ENCODE results near the gene SLC37A1.

The SLC37A1 gene

GRCh38 chr21:42608446-42608845, 94.8 kb downstream of the SLC37A1 start (continued):
- TF ChIP-seq ZBTB1 (tag by site-specific recombination; IDR thresholded peaks at IDR 0.05) (no peak), ZNF544 (tag by site-specific recombination; IDR thresholded peaks at IDR 0.05) (no peak), ZNF626 (tag by site-specific recombination; IDR thresholded peaks at IDR 0.05) (no peak), GFI1B (tag by site-specific recombination; IDR thresholded peaks at IDR 0.05) (no peak)

GRCh38 chr21:42609811-42610210, 96.2 kb downstream of the SLC37A1 start:
- ChIA-PET POLR2A (interaction anchor here (0.6 kb wide), 1 partner anchor 1043 kb away, joined by 3 read pairs; no protein-coding TSS in a partner anchor), CTCF (no interaction called here)

GRCh38 chr21:42611852-42612251, 98.2 kb downstream of the SLC37A1 start:
- CTCF ChIA-PET = interaction anchor here (0.7 kb wide), 2 partner anchors 241 to 353 kb away, joined by 3 read pairs; no protein-coding TSS in a partner anchor
- no peaks in the 10 kb centered on the region for H3K36me3 ChIP-seq (ENCODE audit: control insufficient read depth in 2 of 2, insufficient read depth in 1 of 2, low read length in 2 of 2)
- POLR2A ChIA-PET = no interaction called here
- H3K9me3 ChIP-seq (ENCODE audit: control insufficient read depth, insufficient read depth, low read depth, low read length) = no peaks in the 10 kb centered on the region
- no peak overlapping the region for H3K27ac ChIP-seq (ENCODE audit: extremely low read depth, low read depth, low read length)
- no peaks in the 10 kb centered on the region for H3K4me1 ChIP-seq (ENCODE audit: control insufficient read depth, insufficient read depth, low read length)
- no peak overlapping the region for H3K4me3 ChIP-seq (ENCODE audit: low read depth, low read length)
- TF ChIP-seq ZNF140 (tag by site-specific recombination; IDR thresholded peaks at IDR 0.05) (no peak), ZNF701 (tag by site-specific recombination; IDR thresholded peaks at IDR 0.05) (no peak), ZNF26 (tag by site-specific recombination; IDR thresholded peaks at IDR 0.05) (peak; percentile 97), ZNF157 (tag by site-specific recombination; IDR thresholded peaks at IDR 0.05) (no peak), ZNF302 (tag by site-specific recombination; IDR thresholded peaks at IDR 0.05; ENCODE audit: low read depth) (no peak), ZNF658 (tag by site-specific recombination; IDR thresholded peaks at IDR 0.05) (no peak), SETDB1 (IDR thresholded peaks at IDR 0.05; ENCODE audit: insufficient read length, low read length) (peak; percentile 44), YY2 (tag by site-specific recombination; IDR thresholded peaks at IDR 0.05) (no peak), ZSCAN16 (tag by site-specific recombination; IDR thresholded peaks at IDR 0.05) (no peak), MEIS1 (CRISPR knock-in tag; IDR thresholded peaks at IDR 0.05; ENCODE audit: borderline replicate concordance) (no peak), KLF7 (tag by site-specific recombination; IDR thresholded peaks at IDR 0.05; ENCODE audit: borderline replicate concordance) (no peak)

More at GRCh38 chr21:42609811-42610210, 96.2 kb downstream of the SLC37A1 start:
- H3K4me3 ChIP-seq (ENCODE audit: low read depth, low read length) = no peak overlapping the region
- H3K27ac ChIP-seq (ENCODE audit: extremely low read depth, low read depth, low read length) = no peak overlapping the region
- peak; percentile 40 for TF ChIP-seq SP2 (tag by site-specific recombination; IDR thresholded peaks at IDR 0.05)
- TF ChIP-seq ZNF10 (tag by site-specific recombination; IDR thresholded peaks at IDR 0.05) = no peak
- H3K9me3 ChIP-seq (ENCODE audit: control insufficient read depth, insufficient read depth, low read depth, low read length) = no peaks in the 10 kb centered on the region
- no peaks in the 10 kb centered on the region for H3K4me1 ChIP-seq (ENCODE audit: control insufficient read depth, insufficient read depth, low read length)
- H3K36me3 ChIP-seq (ENCODE audit: control insufficient read depth in 2 of 2, insufficient read depth in 1 of 2, low read length in 2 of 2) = no peaks in the 10 kb centered on the region

GRCh38 chr21:42612390-42612789, 98.7 kb downstream of the SLC37A1 start:
- no peak overlapping the region for H3K27ac ChIP-seq (ENCODE audit: extremely low read depth, low read depth, low read length)
- CTCF ChIA-PET = interaction anchor here (0.7 kb wide), 1 partner anchor 24 kb away, joined by 3 read pairs; no protein-coding TSS in a partner anchor
- no peak for TF ChIP-seq PRDM6 (tag by site-specific recombination; IDR thresholded peaks at IDR 0.05)
- no peak for TF ChIP-seq ZNF768 (tag by site-specific recombination; IDR thresholded peaks at IDR 0.05)
- no peak for TF ChIP-seq ZNF48 (tag by site-specific recombination; IDR thresholded peaks at IDR 0.05)
- no peak for TF ChIP-seq ZNF660 (tag by site-specific recombination; IDR thresholded peaks at IDR 0.05)
- no peak for TF ChIP-seq ZNF624 (tag by site-specific recombination; IDR thresholded peaks at IDR 0.05)
- TF ChIP-seq ZNF791 (tag by site-specific recombination; IDR thresholded peaks at IDR 0.05) = no peak
- TF ChIP-seq ZNF148 (tag by site-specific recombination; IDR thresholded peaks at IDR 0.05; ENCODE audit: borderline replicate concordance) = no peak
- no peak for TF ChIP-seq ZEB2 (tag by site-specific recombination; IDR thresholded peaks at IDR 0.05)

More at GRCh38 chr21:42612390-42612789, 98.7 kb downstream of the SLC37A1 start:
- Histone ChIP-seq H3K4me1 (ENCODE audit: control insufficient read depth, insufficient read depth, low read length) (no peaks in the 10 kb centered on the region), H3K4me3 (ENCODE audit: low read depth, low read length) (no peak overlapping the region), H3K36me3 (ENCODE audit: control insufficient read depth in 2 of 2, insufficient read depth in 1 of 2, low read length in 2 of 2) (no peaks in the 10 kb centered on the region), H3K9me3 (ENCODE audit: control insufficient read depth, insufficient read depth, low read depth, low read length) (no peaks in the 10 kb centered on the region)
- POLR2A ChIA-PET = no interaction called here
